Stimulated activated effector memory CD8-positive, alpha-beta T cell treated with anti-CD3 and anti-CD28 coated beads, Interleukin-12 subunit alpha, Interleukin-12 subunit beta, amount 100 ng/mL, for 72 hours (primary cell): Measurements from ENCODE around the gene CD7.
A peak's percentile ranks its signal among the peaks of the same experiment; 100 is the strongest.
"Not testable (repeated sequence)": the region's sequence is repeated elsewhere in the genome, so short reads cannot be mapped to it uniquely, and the experiment has no call there.

ENCODE experiments used
- ATAC-seq: fragments of 150-1000 bp; cut with Tn5 transposase; 2 replicates; pipeline ENCODE4 v1.10.0; 2021
- DNase-seq, 2 donors: peaks; one replicate each; pipeline ENCODE4 v3.0.0; 2021 to 2022; ENCODE audit warnings: low spot score in 2 of 2
- H3K27ac Mint-ChIP-seq: one replicate; pipeline ENCODE4 v1.8.0; 2022; ENCODE audit warnings: mild to moderate bottlenecking, mixed read lengths
- H3K36me3 Mint-ChIP-seq: one replicate; pipeline ENCODE4 v1.8.0; 2022; ENCODE audit warnings: mild to moderate bottlenecking, mixed read lengths
- H3K4me1 Mint-ChIP-seq: one replicate; pipeline ENCODE4 v1.8.0; 2022; ENCODE audit warnings: mixed read lengths
- H3K4me3 Mint-ChIP-seq: one replicate; pipeline ENCODE4 v1.8.0; 2022; ENCODE audit warnings: mild to moderate bottlenecking, mixed read lengths
- H3K9me3 Mint-ChIP-seq: one replicate; pipeline ENCODE4 v1.8.0; 2022; ENCODE audit warnings: mixed read lengths

CD7 gene

DNA sequence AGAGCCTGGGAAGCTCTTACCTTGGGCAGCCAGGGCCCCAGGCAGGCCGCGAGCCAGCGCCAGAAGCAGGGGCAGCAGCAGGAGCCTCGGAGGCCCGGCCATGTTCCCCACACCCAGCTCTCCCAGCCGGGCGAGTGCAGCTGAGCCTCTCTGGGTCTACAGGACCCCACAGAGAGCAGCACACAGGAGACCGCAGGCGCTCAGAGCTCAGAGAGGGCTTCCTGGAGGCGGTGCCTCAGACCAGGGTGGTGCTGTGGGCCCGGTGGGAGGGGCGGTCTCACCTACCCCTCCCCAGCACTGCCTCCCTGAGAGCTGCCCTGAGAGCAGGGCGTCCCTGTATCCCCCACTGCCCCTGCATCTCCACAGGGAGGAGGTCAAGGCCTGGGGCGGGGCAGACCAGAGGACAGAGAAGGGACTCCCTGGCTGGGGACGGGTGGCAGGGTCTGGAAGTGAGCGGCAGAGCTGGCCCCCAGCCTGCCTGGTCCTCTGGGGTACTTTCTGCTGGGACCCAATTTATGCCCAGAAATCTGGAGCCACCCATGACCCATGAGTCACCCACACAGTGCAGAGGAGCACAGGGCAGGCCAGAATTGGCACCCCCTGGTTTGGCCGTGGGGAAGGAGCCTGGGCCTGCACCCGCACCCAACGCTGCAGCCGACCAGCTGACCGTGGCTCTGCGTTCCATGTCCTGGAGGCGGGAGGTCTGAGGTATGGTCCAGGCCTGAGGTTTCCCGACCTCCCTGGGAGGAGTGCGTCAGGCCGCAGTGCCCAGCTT is at the start of gene CD7:
Gene CD7 (minus strand): TSS at position 215 of the 775 bp plus-strand sequence. CDS start 113 bp downstream, at position 102.
- H3K9me3 Mint-ChIP-seq, result no peaks in the 10 kb centered on the region

GRCh38 chr17:82366749-82367148 is 49.3 kb upstream of the CD7 start:
- no peak for ATAC-seq
- H3K9me3 Mint-ChIP-seq, result no peaks in the 10 kb centered on the region
- H3K27ac Mint-ChIP-seq, result no peak overlapping the region
- H3K4me3 Mint-ChIP-seq, result no peak overlapping the region
- peaks cover 9% of the 10 kb centered on the region for H3K4me1 Mint-ChIP-seq
- peaks cover 3% of the 10 kb centered on the region for H3K36me3 Mint-ChIP-seq
- DNase-seq, result no peak

More for the DNA sequence above, at the start of gene CD7:
- Mint-ChIP-seq H3K4me1 (peaks cover 42% of the 10 kb centered on the region), H3K36me3 (peaks cover 45% of the 10 kb centered on the region), H3K4me3 (no peak within 1 kb of the TSS), H3K27ac (no peak within 1 kb of the TSS)
- DNase-seq (peak; percentile 44 to 80), ATAC-seq (peak; percentile 81)

DNA sequence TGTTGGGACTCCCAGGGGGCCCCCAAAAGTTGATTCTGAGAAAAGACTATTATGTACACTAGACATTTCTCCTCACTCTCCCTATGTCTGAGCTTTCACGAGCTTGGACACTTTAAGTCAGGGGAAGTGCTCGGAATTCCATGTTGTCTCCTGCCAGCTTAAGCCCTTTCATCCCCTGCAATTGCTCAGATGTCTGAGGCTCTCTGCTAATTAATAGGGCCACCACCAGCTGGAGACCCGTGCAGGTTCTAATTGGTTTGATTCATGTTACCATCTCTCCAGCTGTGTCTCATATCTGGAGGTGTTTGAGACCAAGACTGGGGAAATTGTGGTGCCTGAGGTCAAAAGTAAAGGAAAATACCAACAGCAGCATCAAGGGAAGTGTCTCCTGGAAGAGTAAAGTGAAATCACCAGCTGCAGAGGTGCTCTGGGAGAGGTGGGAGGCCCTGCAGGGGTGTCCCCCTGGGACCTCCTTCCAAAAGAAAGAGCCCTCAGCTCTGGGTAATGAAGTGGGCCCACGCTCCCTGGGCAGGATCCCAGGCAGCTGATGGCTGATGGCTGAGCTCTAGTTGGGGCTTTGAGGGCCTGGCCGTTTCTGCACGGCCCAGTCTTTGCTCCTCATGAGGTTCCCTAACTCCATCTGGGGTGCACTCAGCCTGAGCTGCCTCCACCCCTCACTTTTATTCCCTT is 48.3 kb upstream of the CD7 start:
- Mint-ChIP-seq H3K9me3 (no peaks in the 10 kb centered on the region), H3K4me1 (peaks cover 4% of the 10 kb centered on the region), H3K27ac (no peak overlapping the region), H3K4me3 (no peak overlapping the region), H3K36me3 (peaks cover 6% of the 10 kb centered on the region)
- ATAC-seq (no peak), DNase-seq (no peak)

- no peak overlapping the region for H3K4me3 Mint-ChIP-seq
- peaks cover 6% of the 10 kb centered on the region for H3K36me3 Mint-ChIP-seq
- no peaks in the 10 kb centered on the region for H3K9me3 Mint-ChIP-seq
- H3K4me1 Mint-ChIP-seq, result peaks cover 9% of the 10 kb centered on the region
- ATAC-seq, result peak; percentile 31
- DNase-seq, result no peak
- peak overlapping the region; percentile 76 for H3K27ac Mint-ChIP-seq
These were observed 44.7 kb upstream of the CD7 start for GRCh38 chr17:82361885-82362633.

DNA sequence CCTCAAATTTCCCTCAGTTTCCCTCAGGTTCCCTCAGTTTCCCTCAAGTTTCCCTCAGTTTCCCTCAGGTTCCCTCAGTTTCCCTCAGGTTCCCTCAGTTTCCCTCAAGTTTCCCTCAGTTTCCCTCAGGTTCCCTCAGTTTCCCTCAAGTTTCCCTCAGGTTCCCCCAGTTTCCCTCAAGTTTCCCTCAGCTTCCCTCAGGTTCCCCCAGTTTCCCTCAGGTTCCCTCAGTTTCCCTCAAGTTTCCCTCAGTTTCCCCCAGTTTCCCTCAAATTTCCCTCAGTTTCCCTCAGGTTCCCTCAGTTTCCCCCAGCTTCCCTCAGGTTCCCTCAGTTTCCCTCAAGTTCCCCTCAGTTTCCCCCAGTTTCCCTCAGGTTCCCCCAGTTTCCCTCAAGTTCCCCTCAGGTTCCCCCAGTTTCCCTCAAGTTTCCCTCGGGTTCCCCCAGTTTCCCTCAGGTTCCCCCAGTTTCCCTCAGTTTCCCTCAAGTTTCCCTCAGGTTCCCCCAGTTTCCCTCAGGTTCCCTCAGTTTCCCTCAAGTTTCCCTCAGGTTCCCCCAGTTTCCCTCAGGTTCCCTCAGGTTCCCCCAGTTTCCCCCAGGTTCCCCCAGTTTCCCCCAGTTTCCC is 42.2 kb upstream of the CD7 start:
- not testable (repeated sequence) for DNase-seq, H3K4me1 Mint-ChIP-seq, H3K36me3 Mint-ChIP-seq, H3K9me3 Mint-ChIP-seq, H3K27ac Mint-ChIP-seq, ATAC-seq, H3K4me3 Mint-ChIP-seq

DNA sequence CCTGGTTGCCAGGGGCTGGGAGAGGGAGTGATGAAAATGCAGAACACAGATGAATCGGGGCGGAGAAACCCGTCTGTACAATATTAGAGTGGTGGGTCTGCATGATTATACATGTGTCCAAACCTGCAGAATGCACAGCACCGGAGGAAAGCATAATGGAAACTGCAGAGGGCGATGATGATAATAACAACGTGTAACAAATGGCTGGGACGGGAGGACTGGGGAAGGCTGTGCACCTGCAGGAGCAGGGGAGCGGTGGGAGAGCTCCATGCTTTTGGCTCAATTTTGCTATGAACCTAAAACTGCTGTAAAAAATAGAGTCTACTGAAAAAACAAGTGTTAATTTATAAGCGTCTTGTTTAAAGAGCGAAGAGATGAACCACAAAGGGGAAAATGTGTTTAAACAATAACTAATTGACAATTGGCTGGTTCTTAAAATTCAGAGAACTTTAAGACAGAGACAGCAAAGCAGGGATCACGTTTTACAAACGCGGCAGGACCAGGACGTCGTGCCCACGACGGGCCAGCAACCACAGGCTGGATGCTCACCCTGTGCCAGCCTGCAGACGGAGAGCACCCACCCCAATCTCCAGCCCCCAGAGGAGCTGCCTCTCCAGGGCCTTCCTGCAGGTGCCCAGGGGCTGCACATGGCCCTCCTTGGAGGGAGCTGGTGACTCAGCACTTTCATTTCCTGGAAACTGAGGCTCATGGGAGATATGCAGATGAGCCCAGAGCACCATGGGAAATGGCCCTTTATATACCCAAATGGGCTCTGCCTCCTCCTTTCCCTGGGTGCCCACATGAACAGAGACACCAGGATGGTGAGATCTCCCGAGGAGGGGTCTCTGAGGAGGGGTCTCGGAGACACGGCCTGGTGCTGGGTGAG is 41.3 kb upstream of the CD7 start, which contains the start of gene TEX19:
Gene TEX19 (plus strand): TSS at position 783 of the 886 bp plus-strand sequence. CDS start 2,904 bp downstream, outside the sequence.
- Mint-ChIP-seq H3K4me3 (peak within 1 kb of the TSS; percentile 4), H3K36me3 (peaks cover 6% of the 10 kb centered on the region), H3K27ac (peak within 1 kb of the TSS; percentile 12), H3K9me3 (no peaks in the 10 kb centered on the region), H3K4me1 (peaks cover 9% of the 10 kb centered on the region)
- DNase-seq, result no peak
- ATAC-seq, result no peak

DNA sequence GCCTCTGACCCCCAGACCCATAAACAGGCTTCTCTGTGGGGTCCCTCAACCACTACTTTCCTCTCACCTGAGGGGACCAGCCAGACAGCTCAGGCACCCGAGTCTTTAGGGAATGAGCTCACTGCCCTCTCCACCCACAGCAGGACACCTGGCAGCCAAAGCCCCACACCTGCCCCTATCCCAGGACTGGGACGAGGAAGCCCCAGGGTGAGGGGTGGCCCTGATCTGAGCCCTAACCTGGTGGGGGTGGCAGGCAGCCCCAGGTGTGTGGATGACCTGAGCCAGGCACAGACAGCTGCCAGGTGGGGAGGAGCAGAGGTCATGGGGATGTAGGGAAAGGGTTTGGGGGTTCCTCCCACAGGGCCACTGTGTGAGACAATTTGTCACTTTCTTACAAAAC is 40.0 kb upstream of the CD7 start:
- H3K36me3 Mint-ChIP-seq, result peaks cover 6% of the 10 kb centered on the region
- DNase-seq (no peak), ATAC-seq (no peak)
- no peak overlapping the region for H3K4me3 Mint-ChIP-seq
- no peaks in the 10 kb centered on the region for H3K9me3 Mint-ChIP-seq
- H3K4me1 Mint-ChIP-seq, result peaks cover 9% of the 10 kb centered on the region
- no peak overlapping the region for H3K27ac Mint-ChIP-seq

DNA sequence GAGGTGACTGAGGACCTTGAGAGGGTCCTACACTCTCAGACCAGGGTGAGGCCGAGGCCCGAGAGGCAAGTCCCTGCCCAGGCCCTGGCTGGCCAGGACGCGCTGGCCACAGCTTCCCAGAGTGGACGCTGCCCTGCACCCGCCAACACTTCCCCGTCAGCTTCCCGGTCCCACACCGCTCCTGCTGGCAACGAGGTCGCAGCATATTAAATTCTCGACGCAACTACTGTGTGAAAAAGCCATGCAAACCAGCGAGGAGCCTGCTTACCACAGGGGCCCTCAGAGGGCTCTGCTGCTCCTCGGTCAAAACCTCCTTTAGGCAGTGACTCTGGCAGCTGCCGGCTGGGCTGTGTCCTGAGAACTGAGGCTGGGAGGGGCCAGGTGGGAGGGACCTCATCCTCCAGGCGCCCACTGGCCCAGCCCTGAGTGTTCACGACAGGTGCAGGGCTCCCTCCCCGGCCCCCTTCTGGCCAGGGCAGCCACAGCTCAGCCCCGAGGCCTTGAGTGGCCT is 39.5 kb upstream of the CD7 start:
- Mint-ChIP-seq H3K36me3 (peaks cover 5% of the 10 kb centered on the region), H3K4me1 (peaks cover 14% of the 10 kb centered on the region), H3K9me3 (no peaks in the 10 kb centered on the region), H3K27ac (no peak overlapping the region), H3K4me3 (no peak overlapping the region)
- no peak for DNase-seq
- ATAC-seq, result no peak

DNA sequence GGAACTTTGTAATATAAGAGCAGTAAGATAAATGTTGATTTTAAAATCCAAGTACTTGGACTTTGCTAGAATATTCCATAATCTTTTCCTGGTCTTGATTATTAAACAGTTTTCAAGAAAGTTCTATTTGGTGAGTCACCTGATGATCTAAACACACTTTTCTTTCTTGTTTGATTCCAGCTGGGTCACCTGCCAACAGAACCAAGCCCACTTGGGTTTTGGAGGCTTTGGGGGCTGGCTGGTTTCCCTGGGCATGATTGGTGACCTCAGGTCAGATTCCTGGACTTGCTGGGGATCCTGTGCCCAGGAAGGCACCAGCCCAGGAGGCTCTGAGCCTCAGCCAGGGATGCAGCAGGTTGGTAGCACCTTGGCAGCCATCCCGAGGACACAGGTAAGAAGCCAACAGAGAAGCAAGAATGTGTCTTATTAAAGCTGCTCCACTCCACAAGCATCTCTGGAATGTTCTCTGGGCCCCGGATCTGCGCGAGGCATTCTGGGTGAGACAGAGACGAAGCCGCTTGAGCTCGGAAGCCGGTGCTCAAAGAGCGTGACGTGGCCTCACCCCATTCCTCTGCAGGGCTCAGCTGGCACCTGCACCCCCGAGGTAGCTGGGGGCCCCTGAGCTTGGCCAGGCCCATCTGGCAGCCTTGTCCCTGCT is 38.5 kb upstream of the CD7 start:
- Mint-ChIP-seq H3K36me3 (no peaks in the 10 kb centered on the region), H3K4me1 (peaks cover 16% of the 10 kb centered on the region), H3K4me3 (no peak overlapping the region), H3K27ac (no peak overlapping the region), H3K9me3 (no peaks in the 10 kb centered on the region)
- ATAC-seq (no peak), DNase-seq (no peak)

DNA sequence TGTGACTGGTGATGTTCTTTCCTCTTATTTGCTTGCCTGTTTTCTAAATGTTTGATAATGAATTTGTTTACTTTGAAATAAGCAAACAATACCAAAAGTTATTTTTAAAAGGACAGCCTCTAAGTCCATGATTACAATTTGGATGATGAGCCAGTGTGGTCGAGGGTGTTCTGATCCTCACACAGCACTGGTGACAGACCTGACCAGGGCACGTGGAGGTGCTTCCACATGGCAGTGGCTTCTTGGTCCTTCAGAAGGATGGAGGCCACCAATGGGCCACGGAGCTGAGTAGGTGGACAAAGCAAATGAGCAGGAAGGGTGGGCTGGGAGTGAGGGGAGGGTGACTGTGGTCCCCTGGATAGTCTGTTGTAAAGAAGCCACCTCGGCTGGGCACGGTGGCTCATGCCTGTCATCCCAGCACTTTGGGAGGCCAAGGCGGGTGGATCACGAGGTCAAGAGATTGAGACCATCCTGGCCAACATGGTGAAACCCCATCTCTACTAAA is 37.4 kb upstream of the CD7 start:
- ATAC-seq (no peak), DNase-seq (no peak)
- Mint-ChIP-seq H3K4me1 (peaks cover 16% of the 10 kb centered on the region), H3K36me3 (no peaks in the 10 kb centered on the region), H3K4me3 (no peak overlapping the region), H3K27ac (no peak overlapping the region), H3K9me3 (no peaks in the 10 kb centered on the region)

DNA sequence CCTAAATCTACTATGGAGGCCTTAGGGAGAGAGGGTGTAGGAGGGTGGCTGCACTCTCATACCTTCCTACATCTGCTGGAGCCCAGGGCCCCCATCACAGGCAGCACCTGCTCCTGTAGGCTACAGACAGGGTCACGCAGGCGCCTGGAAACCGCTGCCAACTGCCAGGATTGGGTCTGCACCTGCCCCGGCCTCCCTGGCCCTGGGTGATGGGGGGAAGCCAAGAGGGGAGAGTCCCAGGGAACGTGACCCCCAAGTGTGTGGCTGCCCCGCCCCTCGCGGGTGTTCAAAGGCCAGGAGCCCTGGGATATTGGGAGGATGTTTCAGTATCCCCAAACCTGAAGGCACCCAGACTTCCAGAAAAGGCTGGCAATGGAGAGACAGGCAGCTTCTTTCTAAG is 36.1 kb upstream of the CD7 start:
- Mint-ChIP-seq H3K9me3 (no peaks in the 10 kb centered on the region), H3K36me3 (no peaks in the 10 kb centered on the region), H3K4me1 (peaks cover 11% of the 10 kb centered on the region), H3K4me3 (no peak overlapping the region), H3K27ac (no peak overlapping the region)
- ATAC-seq (no peak), DNase-seq (no peak)

GRCh38 chr17:82351713-82352488 is 34.5 kb upstream of the CD7 start:
- H3K9me3 Mint-ChIP-seq, result no peaks in the 10 kb centered on the region
- H3K27ac Mint-ChIP-seq, result no peak overlapping the region
- H3K4me1 Mint-ChIP-seq, result peaks cover 7% of the 10 kb centered on the region
- DNase-seq (peak; percentile 76 to 88), ATAC-seq (peak; percentile 85)
- no peaks in the 10 kb centered on the region for H3K36me3 Mint-ChIP-seq
- no peak overlapping the region for H3K4me3 Mint-ChIP-seq

DNA sequence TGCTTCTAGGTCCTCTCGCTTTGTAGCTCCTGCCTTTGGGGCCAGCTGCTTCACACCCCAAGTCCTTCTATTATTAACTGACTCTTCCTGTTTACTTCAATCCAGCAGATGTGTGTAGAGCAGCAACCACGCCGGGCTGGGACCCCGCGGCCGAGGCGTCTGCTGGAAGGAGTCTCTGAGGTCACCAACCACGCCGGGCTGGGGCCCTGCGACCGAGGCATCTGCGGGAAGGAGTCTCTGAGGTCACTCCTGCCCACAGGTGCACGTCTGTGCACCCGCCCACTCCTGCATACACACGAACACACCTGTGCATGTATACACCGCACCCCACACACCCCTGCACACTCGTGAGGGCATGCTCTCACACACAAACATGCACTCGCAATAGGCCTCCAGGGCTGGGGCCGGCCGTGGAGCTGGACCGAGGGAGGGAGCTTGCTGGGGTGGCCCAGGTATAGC is 33.9 kb upstream of the CD7 start:
- H3K27ac Mint-ChIP-seq, result no peak overlapping the region
- no peaks in the 10 kb centered on the region for H3K9me3 Mint-ChIP-seq
- DNase-seq (no peak), ATAC-seq (no peak)
- H3K4me3 Mint-ChIP-seq, result no peak overlapping the region
- H3K36me3 Mint-ChIP-seq, result no peaks in the 10 kb centered on the region
- peaks cover 7% of the 10 kb centered on the region for H3K4me1 Mint-ChIP-seq
